Superior temporal gyrus (tissue), 1 donor: Measurements from ENCODE around the gene MPG.

Experiments used
- DNase-seq: peaks from one replicate; pipeline ENCODE4 v3.0.0-alpha.2; 2016; ENCODE audit errors: extremely low spot score

The MPG gene

DNA sequence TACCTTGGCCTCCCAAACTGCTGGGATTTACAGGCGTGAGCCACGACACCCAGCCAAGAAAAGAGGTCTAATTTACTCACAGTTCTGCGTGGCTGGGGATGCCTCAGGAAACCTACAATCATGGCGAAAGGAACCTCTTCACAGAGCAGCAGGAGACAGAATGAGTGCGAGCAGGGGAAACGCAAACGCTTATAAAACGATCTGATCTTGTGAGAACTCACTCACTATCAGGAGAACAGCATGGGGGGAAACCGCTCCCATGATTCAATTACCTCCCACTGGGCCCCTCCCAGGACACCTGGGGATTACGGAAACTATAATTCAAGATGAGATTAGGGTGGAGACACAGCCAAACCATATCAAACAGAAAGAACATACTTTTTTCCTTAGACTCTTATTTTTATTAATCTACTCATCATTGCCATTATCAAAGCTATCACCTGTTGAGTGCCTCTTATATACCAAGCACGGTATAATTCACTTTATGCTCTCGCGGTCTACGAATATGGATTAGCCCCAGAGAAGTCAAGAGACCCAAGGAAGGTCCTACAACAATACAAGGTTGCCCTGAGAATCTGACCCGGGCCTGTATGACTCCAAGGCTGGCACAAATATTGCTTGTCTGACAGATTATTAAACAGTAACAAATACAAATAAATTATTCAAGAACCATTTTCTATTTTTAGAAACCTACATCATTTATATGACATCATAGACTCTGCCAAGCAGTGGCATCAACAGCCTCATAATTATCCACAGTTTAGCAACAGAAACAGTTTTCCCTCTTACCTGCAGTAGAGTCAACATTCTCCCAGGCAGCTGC lies 27.0 kb upstream of the MPG start:
- DNase-seq = no peak

- DNase-seq = peak; percentile 98
Observed at GRCh38 chr16:53346-54236, 24.4 kb upstream of the MPG start, which contains the start of the genes POLR3K and SNRNP25. TSS of gene POLR3K (minus strand) at chr16:53608. CDS start at chr16:53586, 22 bp downstream. TSS of gene SNRNP25 (plus strand) at chr16:53828. CDS start at chr16:54017, 189 bp downstream.

GRCh38 chr16:54237-54581 lies 23.8 kb upstream of the MPG start:
- DNase-seq = no peak

DNA sequence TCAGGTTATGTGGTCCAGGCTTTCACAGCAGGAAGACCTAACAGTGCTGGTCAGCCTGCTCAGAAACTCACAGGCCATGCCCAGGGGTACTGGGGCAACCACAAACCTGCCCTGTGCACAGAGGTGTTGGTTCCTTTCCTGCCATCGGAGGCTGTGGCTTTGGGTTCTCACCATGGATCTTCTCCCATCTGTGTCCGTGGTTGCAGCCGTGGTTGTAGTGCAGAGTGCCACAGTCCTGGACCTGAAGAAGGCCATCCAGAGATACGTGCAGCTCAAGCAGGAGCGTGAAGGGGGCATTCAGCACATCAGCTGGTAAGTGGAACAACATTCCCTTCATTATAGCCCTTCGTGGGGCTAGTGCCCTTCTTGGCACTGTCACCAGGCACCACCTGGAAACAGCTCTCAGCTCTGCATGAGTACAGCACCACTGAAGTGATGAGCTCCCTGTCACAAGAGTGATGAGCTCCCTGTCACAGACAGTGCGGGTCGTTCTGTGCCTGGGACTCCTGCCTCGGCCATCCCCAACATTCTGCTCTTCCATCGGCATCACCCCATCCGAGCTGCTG lies 22.4 kb upstream of the MPG start:
- DNase-seq = no peak

DNA sequence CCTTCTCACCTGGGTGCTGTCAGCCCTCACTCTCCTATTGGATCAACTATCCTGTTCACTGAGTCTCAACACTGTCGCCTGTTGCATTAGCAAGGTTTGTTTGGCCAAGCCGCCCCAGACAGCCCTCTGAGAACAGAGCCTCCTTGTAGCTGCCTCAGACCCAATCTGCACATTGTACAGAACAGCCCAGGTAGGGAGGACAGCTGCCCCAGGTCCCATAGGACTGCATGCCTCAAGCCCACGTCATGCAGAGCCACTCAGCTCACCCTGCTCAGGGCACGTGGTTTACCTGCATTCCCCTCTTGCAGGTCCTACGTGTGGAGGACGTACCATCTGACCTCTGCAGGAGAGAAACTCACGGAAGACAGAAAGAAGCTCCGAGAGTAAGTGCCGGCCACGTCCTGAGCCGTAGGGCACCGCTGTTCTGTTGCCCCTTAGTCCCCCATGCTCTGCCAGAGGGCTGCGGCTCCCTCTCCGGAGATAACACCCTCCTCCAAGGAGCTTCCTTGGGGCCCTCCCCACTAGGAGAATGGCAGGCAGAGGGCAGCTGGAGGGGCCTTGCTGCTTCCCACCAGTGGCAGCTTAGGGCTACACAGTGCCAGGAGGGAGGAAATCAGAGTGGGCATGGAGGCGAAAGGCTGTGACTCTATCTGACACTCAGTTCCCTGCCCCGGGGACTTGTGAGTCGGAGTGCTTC lies 21.6 kb upstream of the MPG start:
- DNase-seq = no peak

DNA sequence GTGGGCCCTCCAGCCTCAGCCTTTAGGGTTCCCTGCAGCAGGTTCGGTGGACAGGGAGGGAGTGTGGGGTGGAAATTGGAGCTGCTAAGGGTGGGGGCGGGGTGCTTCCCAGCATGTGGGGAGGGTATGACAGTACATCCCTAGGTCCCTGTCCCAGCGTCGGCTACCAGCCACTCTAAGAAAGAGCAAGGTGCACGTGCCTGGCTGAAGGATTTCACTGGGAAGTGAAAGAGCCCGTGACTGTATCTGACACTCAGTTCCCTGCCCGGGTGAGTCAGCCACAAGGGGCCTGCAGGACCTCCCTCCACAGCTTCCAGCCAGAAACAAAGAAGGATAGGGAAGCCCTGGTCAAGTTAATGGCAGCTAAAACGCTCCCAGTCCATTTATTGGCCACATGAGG lies 20.3 kb upstream of the MPG start:
- no peak for DNase-seq

- no peak for DNase-seq
Observed at GRCh38 chr16:58491-59439, 19.3 kb upstream of the MPG start.

DNA sequence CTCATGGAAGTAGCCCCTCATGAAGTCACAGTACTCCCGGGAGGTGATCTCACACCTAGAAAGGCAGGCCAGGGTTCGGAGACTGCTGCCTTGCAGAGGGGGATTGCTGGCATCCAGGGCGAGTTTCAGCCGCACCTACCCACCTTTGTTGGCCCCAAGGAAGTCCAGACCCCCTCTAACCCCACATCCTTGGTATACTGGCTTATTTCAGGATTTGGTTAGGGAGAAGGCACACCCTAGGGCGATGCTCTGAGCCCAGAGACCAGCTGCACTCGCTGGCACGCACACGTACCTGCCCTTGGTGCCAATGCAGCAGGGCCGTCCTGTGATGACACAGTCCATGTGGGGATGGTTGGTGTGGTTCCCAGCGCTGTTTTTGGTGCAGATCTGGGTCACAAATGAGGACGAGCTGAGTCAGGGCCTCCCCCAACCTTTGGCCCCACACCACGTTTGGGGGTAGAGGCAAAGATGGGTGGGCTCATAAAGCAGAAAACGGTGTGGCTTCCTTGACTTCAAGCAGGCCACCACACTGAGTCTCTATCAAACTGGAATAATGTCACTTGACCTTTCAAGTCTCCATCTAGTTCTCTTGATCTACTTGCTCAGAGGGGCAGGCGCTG lies 18.5 kb upstream of the MPG start:
- DNase-seq = no peak

DNA sequence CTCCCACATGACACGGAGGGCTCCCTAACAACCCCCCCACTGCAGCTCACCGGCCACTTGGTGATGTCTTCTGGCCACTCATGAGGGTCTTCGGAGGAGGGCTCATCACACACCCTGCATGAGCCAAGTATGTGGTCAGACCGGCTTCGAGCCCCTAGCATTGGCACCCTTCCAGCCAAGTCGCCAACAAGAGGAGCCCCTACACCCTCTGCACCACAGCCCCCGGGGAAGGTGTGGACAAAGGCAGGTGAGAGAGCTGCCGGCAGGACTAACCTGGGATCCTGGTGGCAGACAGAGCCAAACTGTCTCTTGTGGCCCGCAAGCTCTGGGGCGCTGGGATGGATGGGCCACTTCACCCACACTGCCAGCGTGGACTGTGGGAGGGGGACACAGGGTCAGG lies 17.9 kb upstream of the MPG start:
- DNase-seq = no peak

DNA sequence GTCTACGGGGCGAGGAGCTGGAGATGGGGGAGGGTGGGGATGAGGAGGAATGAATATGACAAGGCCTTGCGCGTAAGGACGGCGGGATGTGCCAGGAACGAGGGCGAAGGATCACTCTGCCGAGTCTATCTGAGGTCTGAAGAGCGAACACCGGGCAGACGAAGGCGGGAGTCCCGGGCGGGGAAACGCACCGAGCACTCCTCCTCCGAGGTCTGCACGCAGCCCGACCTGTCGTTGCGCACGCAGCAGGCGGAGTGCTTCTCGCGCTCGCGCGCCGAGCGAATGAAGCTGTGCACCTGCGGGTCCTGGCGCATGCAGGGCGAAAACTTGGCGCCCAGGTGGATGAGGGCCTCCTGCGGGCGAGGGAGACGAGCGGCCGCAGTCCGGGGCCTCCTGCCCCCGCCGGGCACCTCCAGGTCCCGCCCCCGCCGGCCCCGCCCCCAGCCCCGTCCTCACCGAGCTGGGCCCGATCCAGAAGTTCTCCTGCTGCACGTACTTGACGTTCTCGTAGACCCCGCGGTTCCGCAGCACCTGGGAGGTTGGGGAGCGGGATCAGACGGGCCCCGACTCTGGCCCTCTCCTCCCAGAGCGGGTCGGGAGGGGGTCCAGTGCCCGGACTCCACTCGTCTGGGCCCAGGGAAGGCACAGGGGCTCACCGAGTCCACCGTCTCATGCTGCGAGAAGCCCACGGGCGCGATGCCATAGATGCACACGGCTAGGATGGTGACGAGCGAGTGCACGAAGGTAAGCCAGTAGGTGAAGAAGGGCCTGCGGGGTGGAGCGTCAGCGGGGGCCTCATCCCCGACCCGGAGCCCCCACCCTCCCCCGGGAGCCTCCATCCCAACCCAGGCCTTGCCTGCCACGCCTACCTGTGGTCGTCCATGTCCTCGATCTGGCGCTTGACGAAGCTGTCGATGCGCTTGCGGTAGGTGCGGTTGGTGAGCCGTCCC lies 16.8 kb upstream of the MPG start:
- no peak for DNase-seq

GRCh38 chr16:61879-62281 lies 16.1 kb upstream of the MPG start:
- DNase-seq = no peak

DNA sequence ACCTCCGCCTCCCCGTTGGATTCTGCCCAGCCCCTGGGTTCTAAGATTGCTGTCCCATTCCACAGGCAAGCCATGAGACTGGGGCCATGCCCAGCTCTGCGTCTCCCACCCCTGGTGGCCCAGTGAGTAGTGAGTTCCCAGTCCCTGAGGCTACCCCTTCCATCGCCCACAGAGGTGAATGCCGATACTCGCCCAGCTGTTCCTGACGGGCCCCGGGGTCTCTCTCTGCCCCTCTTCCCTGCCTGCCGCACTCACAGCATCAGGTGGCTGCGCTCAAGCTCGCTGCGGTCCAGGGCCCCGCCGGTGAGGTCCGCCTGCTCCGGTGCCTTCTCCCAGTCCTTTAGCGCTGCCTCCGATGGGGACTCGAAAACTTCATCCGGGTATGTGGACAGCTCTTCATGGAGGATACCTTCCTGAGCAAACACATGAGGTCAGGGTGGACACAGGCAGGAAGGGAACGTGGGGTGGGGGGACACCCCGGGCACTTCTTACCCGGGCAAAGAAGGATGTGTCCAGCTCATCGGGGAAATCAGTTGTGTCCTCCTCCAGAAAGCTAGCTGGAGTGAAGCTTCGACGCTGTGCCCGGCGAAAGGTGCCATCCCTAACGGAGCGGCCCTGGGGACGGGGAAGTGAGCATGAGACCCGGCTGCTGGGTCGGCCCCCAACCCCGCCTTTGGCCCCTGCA lies 15.6 kb upstream of the MPG start:
- DNase-seq = no peak

- DNase-seq = no peak
Observed at GRCh38 chr16:62968-63391, 15.0 kb upstream of the MPG start.

DNA sequence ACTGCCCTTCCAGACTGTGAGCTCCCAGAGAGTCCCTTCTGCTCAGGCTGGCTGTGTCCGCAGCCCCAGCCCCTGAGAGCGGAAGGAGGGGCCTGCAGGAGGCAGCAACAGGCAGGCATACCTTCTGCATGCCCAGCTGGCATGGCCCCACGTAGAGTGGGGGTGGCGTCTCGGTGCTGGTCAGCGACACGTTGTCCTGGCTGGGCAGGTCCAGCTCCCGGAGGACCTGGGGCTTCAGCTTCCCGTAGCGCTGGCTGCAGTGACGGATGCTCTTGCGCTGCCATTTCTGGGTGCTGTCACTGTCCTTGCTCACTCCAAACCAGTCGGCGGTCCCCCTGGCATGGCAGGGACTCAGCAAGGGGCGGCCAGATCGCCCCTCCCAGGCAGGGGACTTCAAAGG lies 14.6 kb upstream of the MPG start:
- DNase-seq = no peak

- DNase-seq = no peak
Observed at GRCh38 chr16:63998-64913, 13.8 kb upstream of the MPG start.

GRCh38 chr16:64914-65255 lies 13.1 kb upstream of the MPG start:
- DNase-seq = no peak

DNA sequence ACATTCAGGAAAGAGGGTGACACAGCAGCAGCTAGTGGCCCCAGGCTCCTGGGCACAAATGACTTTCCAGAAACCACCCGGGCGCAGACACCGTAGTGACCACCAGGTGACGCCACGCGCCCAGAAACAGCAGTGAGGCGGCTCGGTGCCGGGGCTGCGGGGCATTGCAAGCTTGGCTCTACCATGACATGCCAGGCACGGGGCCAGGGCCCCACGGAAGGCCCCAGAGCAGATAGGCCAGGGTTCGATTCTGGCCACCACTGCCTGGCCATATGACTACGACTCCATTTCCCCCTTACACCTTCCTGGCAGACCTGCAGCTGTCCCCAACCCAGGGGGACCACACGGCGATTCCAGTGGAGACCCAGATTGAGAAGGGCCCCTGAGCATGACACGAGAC lies 12.3 kb upstream of the MPG start:
- DNase-seq = peak; percentile 89
